GM21381 (cell line): ENCODE measurements around the gene MOK.

ENCODE experiments used
- ATAC-seq: cut with Tn5 transposase; IDR thresholded peaks from one replicate; pipeline ENCODE4 v1.9.1; 2021; ENCODE audit warnings: mild to moderate bottlenecking, moderate library complexity; ENCODE audit not compliant: unreplicated experiment

The MOK gene

DNA sequence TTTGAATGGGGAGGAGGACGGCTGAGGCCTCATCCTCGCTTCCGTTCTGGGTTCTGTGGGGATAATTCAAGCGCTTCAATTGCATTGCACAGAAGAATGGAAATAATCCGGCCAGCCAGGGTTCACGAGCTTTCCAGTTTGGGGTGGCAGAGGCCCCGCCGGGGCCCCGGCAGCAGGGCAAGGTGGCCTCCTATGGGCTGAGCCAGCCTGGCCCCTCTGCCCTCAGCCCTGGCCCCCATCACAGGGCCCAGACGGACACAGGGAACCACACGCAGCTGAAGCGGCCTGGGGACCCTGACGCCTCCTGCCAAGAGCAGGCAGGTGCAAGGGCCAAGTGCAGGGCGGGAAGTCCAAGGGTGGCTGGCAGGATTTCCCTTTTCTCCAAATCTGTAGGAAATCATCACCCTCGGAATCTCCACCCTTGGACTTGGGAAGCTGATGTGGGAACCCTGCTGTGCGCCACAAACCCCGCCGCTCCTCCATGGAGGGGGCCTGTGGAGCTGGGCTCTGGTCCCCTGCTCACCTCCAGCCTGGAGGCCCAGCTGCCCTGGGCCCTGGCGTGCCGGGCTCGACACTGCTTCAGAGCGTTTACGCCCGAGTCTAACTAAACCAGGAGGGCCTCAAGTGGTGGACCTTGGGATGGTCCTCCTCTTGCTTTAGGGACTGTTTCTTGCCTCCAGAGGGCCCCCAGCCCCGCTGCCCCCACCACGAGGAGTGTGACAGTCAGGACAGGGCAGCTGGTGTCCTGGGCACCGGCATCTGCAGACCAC is 78.4 kb downstream of the MOK start:
- ATAC-seq = no peak

DNA sequence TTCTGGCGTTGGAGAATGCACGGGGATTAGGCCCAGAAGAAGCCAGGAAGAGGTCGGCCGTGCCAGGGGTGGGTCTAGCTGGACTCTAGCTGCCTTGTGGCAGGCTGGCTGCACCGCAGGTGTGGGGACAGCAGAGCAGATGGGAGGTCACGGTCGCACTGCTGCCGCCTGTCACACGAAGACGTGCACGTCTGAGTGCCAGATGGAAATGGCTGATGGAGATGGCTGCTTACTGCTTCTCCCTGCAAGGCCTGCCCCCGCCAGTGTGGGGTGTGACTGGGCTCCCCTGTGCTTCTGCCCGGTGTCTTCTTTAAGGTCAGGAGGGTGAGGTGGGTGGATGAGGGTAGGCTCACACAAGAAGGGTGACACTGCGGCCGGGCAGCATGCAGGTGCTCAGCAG is 79.0 kb downstream of the MOK start:
- ATAC-seq = no peak

DNA sequence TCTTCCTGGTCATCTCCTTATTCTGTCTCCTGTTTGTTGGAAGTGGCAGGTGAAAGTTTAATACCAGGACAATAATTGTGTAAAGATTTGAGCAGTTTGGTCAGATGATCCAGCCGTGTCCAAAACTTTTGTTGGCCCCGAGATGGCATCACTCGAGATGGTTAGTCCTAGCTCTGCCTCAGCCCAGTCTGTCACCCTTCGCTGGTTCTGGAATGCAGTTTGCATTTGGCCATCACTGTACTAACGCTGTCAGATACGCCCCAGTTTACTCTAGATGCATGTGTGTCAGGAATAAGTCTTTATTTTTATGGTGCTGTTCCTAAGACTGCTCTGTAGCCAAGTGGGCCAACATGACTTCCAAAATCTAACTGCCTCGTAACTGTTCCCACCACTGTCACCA is 79.6 kb downstream of the MOK start:
- no peak for ATAC-seq

DNA sequence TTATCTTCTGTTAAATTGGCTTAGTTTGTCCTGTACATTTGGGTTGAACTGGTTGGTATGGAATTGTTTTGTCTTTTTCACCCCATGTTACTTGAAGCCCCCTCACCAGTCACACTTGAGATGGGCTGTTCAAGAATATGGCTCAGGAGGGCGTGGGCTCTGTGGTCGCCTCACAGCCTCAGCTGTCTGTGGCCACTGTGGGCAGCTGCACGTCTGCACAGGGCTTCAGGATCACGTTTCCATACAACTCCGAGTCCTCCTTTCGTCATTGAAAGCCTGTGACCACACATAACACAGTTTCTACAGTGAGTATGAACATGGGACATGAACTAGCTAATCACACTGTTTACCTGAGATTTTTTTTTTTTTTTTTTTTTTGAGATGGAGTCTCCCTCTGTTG is 81.3 kb downstream of the MOK start:
- ATAC-seq = no peak

DNA sequence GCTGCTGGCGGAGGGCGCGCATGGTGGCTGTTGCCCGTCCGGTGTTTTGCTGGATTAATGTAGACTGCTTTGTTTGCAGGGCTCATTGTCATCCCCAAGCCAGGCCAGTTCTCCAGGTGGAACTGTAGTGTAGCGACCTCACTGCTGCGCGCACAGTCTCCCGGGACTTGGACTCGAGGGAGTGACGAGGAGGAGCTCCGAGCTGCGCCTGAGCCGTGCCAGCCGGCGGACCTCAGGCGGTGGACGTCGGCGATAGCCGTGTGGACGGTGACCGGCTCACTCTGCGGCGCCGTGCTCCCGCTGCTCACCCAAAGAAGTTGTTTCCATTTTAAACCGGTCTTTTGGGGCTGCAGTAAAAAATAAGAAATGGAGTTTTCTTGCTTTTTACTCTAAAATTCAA is 82.2 kb downstream of the MOK start:
- no peak for ATAC-seq

DNA sequence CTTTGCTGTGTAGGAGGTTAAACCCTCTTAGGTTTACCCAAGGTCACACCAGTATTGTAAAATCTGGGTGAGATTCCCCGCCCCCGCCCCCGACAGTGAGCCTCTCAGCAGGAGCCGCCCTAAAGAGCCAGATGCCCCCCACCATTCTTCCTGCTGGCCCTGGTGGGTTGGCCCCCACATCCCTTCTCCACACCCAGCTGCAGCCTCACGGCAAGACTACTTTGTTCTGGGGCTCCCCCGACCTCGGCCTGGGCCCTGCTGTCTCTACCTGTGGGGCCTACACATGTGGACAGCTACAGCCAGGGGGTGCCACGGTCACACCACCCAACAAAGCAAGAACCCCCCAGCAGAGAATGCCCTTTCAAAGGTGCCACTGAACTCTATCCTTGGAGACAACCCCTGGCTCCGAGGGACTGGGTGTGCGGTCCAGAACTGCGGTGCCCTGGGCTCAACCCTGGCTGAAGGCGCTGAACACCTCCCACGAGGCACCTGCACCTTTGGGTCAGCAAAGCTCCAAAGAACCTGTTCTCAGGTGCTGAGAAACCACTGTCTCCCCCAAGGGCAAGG is 82.9 kb downstream of the MOK start:
- ATAC-seq = no peak

DNA sequence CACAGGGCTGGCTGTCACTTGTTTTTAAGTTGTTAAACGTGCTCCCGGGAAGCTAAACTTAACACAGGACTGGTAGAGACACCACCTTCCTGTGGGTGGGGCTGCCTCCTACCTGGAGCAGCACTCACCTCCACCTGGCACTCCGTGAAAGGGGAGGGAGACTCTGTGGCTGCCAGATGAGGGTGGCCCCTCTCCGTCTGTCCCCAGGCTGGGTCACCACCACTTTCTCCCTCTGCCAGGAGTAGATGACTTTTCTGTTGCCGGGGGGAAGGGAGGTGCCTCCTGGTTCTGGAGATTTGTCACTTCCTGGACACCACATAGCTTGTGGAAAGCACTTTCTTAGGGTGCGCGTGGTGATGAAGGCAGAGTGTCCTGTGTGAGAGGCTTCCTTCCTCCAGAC is 83.9 kb downstream of the MOK start:
- ATAC-seq = no peak

DNA sequence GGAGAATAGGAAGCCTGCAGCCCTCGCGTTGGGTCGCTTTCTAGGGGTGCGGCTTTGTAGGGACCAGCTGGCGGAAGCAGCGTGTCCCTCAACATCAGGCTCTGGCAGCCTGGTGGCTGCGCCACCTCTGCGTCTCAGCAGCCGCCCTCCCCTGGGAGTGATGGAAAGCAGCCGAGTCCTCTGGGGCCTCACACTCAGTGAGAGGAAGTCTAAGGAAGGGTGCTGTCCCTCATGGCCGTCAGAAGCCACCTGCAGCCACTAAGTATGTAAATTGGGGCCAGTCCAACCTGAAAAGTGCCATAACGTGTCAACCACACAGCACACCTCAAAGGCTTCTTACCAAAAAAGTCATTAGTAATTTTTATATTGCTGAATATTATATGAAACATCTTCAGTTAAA is 84.9 kb downstream of the MOK start:
- ATAC-seq = peak; percentile 87

DNA sequence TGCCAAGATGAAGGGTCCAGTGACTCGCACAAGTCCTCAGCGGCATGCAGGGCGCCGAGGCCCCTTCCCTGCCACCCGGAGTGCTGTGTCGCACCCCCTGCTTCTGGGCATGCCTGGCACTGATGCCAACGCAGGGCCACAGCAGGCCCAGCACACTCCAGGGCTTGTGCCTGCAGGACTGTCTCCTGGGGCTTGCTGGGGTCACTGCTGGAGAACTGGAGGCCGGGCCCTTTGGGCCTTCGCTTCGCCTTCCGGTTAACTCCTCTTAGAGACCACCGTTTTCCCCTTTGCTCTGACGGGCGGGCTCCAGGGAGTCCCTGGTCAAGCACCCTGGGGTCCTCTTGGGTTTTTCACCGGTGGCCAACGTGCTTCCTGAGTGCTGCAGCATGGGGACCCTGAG is 85.6 kb downstream of the MOK start:
- ATAC-seq = no peak

DNA sequence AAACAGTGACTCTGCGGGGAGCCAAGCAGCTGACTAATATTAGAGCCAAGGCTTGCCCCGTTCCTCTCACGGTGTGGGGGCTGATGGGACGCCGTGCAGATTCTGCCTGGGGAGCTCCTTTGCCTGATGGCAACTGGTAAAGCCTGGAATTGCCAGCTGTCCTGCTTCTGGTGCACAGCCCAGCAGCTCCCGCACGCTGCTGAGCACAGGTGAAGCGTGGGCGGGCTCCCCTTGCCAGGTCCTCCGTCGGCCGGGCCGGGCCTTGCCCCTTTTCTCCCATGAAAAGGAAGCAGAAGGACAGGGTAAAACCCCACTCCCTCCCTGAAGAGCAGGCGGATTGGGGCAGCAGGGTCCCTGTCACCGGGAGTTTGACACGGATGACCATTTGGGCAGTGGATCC is 86.3 kb downstream of the MOK start:
- ATAC-seq = no peak

DNA sequence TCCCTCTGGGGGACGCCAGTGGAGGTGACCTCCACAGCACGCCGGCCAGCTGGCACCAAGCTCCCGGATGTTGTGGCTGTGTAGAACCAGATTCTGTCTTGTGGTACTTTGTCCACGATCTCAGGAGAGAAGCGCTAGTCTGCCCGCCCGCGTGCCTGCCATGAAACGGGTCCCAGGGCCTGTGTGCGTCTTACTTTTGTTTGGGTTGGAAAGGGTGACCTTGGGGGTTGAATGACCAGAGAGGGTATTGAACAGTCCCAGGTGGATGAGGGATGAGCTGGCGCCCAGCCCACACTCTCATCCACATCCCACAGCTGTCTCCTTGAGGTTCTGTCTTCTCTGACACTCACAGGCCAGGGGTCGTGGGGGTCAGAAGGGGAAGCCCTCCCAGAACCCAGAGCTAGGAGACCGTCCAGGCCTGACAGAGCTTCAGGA is 87.0 kb downstream of the MOK start:
- no peak for ATAC-seq

DNA sequence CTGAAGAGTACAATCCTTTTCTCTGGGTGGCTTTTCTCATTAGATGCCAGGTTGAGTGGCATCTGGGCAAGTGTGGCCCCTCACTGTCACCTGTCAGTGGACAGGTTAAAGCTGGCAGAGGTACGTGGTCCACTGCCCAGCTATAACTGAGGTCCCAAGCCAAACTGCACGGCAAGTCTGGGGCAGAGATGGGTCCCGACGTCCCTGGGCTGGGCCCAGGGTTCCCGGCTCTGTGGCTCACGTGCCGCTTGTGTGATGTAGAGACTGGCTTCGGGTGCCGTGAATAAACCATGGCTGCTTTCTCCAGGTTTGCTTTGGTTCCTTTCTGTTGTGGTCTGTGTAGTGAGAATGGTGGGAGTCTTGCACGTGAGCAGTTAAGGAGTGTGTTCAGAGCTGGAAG is 87.6 kb downstream of the MOK start:
- no peak for ATAC-seq

DNA sequence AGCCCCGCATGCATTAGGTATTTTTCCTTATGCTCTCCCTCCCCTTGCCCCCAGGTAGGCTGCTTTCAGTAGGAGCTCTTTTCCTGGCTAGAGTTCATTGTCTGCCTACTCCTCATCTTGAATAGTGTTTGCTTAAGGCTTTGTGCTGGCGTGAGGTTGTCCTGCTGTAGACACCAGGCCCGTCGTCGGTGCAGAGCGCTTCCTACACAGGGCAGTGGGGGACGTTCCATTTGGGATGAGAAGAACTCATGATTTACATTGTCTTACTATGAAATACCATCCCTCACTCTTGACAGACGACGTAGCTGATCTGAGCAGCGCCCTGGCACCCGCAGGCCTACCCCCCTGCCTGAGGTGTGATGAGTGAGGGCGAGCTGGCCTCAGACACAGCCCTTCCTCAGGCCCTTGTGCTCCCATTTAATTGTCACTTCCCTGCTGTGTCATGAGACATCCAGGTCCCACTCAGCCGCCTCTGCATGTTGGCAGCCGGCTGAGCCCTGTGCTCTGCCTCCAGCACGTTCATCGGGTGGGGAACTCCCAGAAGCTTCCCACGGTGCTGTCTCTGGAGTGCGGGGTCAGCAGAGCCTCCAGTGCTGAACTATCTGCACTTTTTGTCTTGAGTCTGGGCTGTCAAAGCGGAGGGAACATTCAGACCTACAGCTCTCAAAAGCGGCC is 89.3 kb downstream of the MOK start:
- no peak for ATAC-seq

DNA sequence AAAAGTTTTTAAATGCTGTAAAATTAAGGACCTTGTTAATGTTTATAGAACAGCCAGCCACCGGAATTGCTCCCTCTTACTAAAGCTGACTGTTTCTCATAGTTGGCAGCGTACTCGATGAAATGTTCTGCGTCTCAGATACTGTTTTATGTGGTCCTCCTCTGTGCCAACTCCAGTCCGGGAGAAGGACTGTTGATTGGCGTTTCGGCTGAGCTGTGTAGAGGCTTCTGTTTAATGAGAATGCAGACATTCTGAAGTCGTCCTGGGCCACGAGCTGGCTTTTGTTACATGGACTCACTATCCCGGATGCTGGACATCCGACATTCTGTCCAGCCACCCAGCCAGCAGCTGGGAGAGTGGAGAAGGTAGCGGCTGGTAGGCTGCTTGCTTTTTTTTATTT is 89.9 kb downstream of the MOK start:
- no peak for ATAC-seq

DNA sequence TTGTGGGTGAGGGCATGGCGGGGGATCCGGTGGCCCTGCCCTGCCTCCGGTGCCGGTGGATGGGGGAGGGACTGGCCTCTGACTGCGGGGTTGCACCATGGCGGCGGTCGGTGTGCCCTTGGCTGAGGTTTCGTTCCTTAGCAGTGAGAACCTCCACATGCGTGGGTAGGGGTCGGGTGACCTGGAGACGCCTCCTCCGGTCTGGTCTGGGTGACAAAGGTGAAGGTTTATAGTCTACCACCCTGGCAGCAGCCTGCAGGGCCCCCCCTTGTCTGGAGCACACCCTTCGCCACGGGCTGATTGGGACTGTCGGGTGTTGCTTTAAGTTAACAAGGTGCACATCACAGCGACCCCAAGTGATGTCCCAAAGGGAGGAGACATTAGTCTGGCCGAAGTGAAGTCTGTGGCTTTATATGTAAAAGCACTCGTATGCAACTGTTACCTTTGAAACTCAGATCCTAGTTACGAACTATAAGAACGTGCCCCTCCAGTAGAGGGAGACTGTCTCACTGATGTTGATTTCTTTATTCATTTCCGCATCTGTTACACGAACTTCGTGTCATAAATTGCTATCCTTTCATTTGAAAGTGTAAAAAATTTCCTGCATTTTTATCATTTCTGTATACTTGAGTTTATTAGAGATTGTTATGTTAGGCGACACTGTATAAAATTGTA is 90.8 kb downstream of the MOK start:
- no peak for ATAC-seq

DNA sequence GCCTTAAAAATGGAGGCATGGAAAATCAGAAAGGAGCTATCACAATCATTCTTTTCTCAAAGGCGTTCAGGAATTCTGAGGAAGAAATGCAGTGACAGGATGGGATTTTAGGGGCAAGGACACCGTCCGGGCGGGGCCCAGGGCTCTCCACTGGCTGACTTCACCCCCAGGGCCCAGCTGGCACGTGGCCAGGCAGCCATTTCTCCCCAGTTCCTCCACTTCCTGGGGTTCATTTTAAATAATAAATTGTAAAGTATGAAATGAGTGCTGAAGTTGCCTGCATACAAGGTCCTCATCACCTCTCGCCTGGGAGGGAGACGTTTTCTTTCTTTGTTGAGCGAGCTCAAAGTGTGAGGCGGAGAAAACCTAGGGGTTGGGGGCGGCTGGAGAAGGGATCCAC is 91.5 kb downstream of the MOK start:
- ATAC-seq = no peak

DNA sequence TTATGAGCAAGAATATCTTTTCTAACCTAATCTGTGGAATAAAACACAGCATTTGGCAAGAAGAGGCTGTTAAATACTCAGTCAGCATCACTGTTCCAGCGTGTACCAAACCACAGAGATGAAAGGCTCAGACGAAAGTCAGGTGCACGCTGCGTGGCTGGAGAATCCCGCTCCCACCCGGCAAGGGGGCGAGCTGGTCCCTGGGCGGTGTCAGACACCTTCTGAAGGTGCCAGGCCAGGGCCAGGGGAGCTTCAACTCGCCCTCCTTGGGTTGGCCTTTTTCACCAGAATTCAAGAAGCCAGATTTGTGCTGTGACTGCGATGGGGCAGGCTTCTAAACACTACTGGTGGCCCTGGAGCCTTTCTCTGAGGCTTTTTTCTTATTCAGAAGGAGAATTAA is 92.1 kb downstream of the MOK start:
- ATAC-seq = no peak

DNA sequence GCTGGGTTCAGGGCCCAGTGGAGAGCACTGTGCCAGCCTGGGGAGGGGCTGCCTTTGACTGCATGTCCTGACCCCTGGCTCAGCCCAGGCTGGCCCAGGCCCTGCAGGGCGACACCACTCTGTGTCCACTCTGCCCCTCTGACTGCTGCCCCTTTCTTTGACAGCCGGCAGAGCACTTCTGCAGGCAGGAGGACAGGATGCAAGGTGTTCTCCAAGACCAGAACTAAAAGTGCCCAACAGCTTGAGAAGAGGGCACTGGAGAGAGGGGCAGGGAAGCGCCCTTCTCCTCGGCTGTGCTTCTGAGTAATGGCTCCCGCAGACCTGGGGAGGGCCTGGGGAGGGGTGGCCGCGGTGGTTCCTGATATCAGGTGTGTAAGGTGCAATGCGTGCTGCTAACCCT is 92.6 kb downstream of the MOK start:
- ATAC-seq = no peak

DNA sequence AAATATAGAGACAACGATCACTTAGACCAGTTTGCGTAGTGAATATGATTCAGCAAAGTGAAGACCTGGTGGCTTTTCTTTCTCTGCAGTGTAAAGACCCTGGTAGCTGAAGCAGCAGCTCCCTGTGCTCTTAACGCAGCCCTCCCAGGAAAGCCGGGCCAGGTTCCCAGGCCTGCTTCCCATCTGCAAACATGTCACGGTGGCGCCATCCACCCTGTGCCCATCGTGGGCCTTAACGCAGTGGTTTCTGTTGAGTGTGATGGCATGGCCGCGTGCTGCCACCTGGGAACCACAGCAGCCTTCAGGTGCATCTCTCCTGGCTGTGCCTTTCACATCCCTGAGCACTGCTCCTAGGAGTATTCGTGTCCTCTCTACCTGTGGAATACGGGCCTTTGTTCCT is 93.7 kb downstream of the MOK start:
- ATAC-seq = no peak

DNA sequence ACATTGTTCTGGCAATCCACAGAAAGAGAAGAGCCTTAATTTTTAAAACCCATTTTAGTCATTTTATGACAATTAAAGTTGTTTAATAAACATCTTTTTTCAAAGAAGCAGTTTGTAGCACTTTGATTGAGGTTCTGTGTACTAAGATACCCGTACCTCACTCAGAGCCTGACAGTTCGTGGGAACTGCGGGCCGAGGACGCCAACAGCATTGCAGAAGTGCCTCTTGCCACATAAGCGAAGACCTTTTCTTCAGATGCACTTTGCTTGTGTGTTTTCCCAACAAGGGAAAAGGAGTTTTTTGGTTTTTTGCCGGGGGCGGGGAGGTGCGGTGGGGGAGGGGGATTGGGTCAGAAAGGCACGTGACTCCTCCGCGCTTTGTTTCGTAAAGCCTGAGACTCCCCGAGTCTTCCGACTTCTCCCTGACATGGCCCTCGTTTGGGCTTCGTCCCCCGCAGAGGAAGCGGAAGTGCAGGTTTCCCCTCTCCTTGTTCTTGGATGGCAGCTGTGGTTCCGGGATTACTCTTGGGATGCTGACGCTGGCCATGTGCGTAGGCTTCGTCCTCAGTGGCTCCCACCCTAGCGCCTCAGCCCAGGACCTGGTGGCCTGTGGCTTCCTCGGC is 94.4 kb downstream of the MOK start:
- no peak for ATAC-seq

DNA sequence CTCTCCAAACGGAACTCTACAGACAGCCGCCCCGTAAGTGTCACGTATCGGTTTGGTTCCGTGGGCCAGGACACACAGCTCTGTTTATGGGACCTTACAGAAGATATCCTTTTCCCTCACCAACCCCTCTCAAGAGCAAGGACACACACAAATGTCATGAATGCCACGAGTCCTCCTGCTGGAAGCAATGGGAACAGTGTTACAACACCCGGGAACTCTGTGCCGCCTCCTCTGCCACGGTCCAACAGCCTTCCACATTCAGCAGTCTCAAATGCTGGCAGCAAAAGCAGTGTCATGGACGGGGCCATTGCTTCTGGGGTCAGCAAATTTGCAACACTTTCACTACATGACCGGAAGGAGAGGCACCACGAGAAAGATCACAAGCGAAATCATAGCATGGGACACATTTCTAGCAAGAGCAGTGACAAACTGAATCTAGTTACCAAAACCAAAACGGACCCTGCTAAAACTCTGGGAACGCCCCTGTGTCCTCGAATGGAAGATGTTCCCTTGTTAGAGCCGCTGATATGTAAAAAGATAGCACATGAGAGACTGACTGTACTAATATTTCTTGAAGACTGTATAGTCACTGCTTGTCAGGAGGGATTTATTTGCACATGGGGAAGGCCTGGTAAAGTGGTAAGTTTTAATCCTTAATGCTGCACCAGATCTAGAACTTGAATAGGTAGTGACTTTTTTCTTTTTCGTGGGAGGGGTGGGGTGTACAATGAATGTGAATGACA is 95.6 kb downstream of the MOK start:
- ATAC-seq = no peak
